ENCODE measurements around the gene OXTR.
"Not testable (repeated sequence)": the region's sequence is repeated elsewhere in the genome, so short reads cannot be mapped to it uniquely, and the experiment has no call there.

OXTR gene

GRCh38 chr3:8739757-8740504, 29.5 kb downstream of the OXTR start:
- DNase-seq: no peak

- DNase-seq: no peak
These were observed 30.8 kb downstream of the OXTR start for GRCh38 chr3:8738639-8739038.

DNA sequence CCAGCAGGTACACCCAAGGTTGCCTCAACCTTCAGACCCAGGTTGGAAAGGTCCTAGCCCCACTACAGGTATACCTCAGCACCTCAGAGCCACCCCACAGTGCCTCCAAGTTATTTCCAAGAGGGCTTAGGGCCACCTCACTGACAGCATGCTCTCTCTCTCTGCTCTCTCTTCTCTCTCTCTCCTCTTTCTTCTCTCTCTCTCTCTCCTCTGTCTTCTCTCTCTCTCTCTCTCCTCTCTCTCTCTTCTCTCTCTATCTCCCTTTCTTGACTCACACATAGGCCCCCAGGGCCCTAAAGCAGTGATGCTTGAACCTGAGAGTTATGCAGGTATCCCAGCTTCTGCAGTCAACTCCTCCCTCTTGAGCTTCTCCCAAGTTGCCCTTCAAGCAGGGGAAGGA, 31.6 kb downstream of the OXTR start:
- DNase-seq: no peak

DNA sequence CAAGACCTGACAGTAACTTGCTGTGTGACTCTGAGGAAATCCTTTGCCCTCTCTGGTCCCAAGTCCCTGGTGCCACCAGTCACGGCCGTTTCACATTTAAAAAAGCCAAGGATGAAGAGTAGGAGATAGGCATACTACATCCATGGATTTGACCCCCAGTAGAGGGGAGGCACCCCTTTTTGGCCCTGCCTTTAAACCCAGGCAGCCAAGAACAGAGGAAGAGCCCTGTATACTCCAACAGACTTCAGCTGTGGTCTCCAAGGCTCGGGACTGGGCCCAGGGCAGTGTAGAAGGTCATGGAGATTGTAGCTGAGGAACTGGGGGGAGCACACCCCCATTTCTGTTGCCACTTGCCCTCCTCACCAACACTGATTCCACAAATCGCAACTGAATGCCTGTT, 32.1 kb downstream of the OXTR start:
- DNase-seq: no peak

DNA sequence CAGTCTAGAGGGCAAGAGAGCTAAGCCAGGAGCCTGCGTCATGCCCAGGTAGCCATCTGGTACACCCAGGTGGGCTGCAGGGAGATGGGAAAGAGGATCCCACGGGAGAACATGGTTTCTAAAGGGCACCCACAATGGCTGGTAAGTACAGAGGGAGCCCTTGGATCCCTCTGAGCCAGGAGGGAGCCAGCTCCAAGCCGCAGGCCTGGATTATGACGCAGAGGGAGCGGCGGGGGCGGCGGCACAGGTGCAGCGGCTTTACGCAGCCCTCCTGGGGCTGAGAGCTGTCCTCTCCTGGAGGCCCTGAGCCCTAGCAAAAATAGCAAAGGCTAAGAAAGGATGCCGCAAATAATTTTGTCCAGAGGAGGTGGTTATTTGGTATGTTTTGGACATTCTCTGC, 33.0 kb downstream of the OXTR start:
- no peak for DNase-seq

GRCh38 chr3:8734908-8735307, 34.5 kb downstream of the OXTR start:
- no peak for DNase-seq

DNA sequence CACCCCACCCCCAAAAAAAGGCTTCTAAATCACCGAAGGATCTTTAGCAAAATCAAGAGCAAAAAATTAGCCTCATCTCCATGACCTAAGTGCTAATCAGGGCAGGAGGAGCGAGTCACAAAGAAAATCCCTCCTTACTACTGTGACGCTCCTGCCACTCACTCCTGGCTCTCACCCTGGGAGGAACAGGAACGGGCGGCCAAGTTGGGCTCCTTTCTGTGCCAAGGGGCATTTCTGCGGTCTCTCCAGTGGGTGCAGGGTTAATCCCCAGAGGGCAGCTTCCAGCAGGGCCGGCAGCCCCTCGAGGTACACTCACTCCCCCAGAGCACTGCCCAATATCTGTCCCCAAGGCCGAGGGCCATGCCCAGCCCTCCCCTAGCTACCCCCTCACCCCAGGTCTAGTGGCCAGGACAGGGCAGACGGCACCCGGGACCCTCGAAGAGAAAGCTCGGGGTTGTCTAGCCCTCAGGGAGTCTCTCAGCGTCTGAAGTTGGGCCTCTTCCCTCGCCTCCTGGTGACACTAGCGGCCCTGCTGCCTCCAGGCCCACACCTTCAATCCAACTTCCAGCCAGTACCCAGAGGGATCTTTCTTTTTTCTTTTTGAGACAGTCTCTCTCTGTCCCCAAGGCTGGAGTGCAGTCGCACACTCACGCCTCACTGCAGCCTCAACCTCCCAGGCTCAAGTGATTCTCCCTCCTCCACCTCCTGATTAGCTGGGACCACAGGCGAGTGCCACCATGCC, 35.1 kb downstream of the OXTR start:
- no peak for DNase-seq

DNA sequence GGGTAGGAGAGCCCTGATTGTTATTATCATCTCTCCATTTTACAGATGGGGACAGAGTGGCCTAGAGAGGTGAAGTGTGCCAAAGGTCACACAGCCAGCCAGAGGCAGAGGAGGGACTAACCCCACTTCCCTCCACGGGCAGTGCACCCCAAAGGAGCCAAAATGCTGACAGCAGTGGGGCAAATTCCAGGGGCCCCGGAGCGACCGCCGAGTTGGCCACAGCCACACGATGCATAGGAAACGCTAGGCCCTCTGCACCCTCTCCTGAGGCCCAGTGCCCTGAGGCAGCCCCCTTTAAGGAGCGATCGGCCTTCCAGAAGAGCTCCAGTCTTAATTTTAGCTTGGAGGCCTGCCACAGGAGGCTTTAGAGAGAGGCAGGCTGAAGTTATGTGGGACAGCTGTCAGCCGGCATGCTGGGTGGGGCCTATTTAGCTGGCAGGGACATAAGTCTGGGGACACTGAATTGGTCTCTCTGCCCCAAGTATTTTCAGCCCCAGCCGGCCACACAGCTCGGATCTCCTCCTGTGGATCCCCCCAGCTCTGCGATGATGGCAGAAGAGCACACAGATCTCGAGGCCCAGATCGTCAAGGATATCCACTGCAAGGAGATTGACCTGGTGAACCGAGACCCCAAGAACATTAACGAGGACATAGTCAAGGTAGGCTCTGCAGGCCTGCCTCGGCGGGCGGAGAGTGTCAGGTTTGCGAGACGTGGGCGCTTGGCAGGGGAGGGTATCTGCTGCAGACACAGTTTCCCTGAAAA, 35.9 kb downstream of the OXTR start, which contains the start of gene CAV3:
Gene CAV3, plus strand, starts transcription at position 471 of the 763 bp plus-strand sequence. Its CDS starts 75 bp downstream, at position 546.
- no peak for DNase-seq

DNA sequence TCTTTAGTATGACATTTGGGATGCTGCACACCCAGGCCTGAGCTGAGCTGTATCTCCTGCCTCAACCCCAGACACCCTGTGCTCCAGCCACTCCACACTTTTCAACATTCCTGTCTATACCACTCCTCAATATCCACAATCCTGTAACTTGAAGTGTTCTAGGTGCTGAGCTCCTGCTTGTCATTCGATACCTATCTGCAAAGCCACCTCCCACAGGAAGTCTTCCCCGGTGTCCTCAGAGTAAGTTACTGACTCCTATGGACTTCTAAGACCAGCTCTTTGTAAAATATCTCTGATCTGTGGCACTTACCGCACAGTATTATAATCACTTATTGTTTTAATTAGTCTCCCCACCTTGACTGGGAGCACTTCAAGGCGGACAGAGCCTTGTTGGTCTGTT, 37.0 kb downstream of the OXTR start:
- DNase-seq: no peak

DNA sequence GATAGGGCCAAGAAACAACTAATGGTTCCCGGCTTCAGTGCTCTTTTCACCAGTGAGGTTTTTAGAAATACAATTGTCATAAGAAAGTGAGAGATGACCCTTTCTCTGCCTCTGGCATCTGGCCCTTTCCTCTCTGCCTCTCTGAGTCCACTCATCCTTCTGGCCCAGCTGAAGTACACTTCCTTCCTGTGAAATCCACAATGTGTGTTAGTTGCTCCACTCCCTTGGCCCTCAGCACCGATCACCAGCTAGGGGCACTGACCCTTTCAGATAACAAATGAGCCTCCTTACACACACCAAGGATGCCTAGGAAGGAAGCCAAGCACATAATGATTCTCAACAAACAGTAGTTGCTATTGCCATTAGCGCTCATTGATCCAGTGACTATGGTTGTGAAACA, 38.8 kb downstream of the OXTR start:
- DNase-seq: no peak

GRCh38 chr3:8729479-8729878, 39.9 kb downstream of the OXTR start:
- no peak for DNase-seq

DNA sequence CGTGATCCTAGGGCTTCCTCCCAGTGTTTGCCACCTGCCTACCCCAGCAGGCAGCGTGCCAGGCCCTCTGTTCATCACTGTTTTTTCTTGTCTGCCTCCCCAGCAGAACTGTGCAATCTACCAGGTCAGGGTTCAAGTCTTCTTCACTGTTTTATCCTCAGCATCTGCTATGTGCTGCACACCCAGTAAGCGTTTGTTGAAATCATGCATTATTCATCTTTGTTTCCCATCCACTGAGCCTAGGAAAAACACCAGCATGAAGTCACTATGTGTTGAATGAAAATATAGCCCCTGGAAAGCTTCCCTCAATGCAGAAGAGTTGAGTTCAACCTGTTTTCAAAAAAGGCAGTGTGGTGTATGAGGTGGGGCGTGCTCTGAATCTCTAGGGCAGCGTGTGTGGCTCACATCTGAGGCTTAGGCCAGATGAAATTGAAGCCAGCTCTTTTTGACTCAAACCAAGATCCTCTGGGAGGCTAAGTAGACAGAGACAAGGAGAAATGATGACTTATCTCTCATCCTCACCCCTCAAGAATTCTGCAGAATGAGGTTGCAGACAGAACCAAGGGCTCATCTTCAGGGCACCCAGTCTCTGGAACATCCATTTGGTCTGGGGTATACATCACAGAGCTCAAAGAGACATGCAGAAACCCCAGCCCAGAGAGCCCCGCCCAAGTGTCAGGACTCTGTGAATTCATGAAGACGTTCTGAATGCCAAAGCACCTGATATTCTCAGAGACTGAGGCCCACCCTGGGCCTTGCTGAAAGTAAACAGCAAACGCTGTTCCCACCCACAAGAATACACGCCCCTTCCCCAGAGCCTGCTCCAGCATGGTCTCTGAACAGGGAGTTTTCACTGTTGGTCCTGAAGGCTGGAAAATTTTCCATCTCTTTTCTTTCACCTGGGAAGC, 41.6 kb downstream of the OXTR start:
- DNase-seq: no peak

GRCh38 chr3:8724108-8724752, 45.2 kb downstream of the OXTR start:
- DNase-seq: no peak

DNA sequence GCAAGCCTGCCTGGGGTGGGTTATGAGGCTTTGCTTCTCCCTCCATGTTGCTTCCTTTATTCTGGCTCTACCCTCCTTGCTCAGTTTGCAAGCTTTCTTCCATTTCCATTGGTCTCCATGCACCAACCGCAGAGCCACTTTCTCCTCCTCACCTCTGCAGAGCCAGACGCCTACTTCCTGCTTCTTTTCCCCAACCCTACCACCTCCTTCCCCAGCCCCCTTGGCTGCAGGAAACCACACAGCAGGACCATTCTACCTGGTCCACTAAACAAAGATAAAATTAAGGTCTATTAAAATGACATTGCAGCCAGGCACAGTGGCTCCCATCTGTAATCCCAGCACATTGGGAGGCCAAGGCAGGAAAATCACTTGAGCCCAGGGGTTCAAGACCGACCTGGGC, 45.8 kb downstream of the OXTR start:
- DNase-seq: no peak

DNA sequence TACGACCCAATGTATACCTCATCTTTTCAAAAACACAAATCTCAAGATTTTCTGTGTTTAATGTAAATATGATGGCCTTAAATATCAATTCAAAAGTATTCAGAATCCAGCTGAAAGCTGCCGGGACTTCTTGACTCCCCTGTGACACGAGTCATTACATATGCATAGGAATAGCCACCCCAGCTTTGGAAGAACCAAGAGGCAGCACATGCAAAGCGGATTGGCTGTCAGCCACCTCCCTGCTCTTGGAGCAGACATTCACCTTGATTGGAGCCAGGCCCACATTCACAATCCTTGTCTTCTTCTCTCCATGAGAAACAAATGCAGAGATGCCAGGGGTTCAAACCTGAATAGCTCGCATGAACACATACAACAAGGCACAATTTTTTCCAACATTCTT, 46.6 kb downstream of the OXTR start:
- DNase-seq: no peak

- DNase-seq: not testable (repeated sequence)
These were observed 53.7 kb downstream of the OXTR start for GRCh38 chr3:8715757-8716156.

- DNase-seq: no peak
These were observed 55.3 kb downstream of the OXTR start for GRCh38 chr3:8713901-8714759.

DNA sequence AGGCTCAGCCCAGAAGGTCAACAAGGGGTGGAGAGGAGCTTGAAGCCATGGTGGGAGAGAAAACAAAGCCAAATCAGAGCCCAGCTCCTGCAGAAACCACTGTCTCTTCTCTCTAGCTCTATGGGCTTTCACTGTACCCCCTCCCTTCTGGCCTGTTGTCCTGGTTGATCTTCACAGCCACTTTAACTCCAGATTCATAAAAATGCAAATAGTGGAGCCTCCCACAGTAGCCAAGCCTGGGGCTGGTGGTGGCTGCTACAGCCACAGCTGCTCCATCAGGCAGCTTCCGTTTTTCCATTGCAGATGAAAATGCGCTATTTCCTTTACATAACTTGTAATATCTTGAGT, 56.5 kb downstream of the OXTR start:
- peak; percentile 49 for DNase-seq

- DNase-seq: peak; percentile 86
These were observed 57.1 kb downstream of the OXTR start for GRCh38 chr3:8712045-8712907.

Data from MV-4-11 (cell line).